Occipital lobe (tissue), 2 donors: ENCODE measurements around the gene FUNDC2. TPM values are rescaled to one million over a fixed set of nuclear protein-coding genes. Genes with fewer than 3 reads are reported as not detected.
"Not testable (repeated sequence)": the region's sequence is repeated elsewhere in the genome, so short reads cannot be mapped to it uniquely, and the experiment has no call there.

Experiments
- DNase-seq: peaks from one replicate; lab custom pipeline; 2025; lab: John Stamatoyannopoulos, UW
- total RNA-seq: library from RNA; depleted of rRNA; stranded (reverse); fragments of >200 nt; gene quantifications from one replicate; pipeline ENCODE4 v1.2.3, GENCODE V29; 2014

FUNDC2 gene, protein sequence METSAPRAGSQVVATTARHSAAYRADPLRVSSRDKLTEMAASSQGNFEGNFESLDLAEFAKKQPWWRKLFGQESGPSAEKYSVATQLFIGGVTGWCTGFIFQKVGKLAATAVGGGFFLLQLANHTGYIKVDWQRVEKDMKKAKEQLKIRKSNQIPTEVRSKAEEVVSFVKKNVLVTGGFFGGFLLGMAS
- 31.4 TPM for total RNA-seq

DNA sequence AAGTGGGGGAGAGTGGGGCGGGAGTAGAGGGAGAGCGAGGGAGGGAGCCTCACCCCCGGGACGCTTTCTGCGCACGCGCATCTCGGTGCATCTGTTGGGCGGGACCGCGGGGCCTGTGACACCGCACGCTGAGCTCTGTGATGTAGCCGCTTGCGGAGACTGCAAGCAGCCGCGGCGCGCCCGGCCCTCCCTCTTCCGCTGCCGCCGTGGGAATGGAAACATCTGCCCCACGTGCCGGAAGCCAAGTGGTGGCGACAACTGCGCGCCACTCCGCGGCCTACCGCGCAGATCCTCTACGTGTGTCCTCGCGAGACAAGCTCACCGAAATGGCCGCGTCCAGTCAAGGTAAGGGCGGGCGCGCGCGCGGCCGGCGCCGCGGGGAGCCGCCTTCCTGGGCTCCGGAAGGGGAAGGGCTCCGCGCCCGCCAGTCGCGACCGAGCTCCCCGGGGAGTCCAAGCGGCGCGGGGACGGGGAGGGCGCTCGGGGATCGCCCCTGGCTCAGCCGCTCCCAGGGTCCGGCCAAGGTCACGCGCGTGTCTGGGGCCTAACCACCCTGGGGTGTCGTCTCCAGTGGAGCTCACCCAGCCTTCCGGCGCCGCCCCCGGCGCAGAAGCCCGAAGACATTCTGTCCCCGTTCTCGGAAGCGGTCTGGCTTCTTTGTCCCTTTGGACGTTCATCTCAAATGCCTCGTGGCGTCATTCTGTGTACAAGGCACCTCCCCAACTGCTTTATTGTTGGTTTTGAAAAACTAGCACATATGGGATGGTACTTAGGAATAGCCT is at the start of gene FUNDC2:
FUNDC2 (plus strand) TSS at position 118 of the 782 bp plus-strand sequence; CDS start at position 213, 95 bp downstream.
- DNase-seq, result peak; percentile 85

DNA sequence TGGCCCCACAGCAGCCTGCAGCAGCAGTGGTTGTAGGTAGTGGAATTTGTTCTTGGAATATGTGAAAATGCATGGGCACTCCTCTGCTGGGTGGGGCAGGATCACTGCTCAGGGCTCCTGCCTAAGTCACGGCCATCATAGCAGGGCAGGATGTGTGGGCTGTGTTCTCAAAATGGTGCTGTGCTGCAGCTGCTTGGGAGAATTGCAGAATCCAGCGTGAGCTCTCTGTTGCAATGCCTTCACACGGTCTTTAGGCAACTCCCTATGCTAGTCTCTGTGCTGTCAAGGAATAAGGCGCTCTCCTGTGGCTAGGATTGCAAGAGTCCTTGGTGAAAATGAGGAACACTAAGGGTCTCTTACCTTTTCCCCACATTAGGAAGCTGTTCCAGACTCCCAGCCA is 47.0 kb upstream of the FUNDC2 start:
- DNase-seq, result no peak

DNA sequence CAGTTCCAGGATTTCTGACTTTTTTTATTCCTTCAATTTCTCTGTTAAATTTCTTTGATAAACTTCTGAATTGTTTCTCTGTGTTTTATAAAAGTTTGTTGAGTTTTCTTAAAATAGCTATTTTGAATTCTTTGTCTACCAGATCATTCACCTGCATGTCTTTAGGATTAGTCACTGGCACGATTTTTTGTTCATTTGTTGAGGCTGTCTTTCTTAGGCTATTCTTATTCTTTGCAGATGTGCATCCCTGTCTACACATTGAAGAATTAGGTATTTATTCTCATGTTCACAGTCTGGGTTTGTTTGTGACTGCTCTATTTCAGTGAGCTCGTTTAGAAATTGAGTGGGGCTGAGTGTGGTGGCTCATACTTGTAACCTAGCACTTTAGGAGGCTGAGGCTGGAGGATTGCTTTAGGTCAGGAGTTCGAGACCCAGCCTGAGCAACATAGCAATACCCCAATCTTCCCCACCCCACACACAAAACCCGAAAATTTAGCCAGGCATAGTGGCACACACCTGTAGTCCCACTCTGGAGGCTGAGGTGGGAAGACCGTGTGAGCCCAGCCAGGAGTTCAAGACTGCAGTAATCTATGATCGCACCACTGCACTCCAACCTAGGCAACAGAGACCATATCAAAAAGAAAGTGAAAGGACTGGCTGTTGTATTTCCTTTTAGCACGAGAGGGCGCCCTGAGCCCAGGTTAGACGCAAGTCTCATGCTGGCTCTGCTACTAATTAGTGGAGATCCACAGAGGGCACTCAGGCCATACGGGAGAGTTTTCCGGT is 46.1 kb upstream of the FUNDC2 start:
- peak; percentile 26 for DNase-seq

DNA sequence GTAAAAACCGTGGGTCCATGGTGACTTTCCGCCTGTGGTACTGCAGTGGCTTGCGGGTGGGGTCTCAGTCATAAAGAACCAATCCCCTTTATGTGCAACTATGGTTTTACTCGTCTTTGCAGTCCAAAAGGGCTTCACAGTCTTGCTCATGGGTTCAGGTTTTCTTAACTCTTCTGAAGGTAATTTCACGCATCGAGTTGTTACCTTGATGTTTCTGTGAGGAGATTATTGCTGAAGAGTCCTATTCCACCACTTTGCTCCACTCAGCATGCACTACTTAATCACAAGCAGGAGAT is 45.6 kb upstream of the FUNDC2 start:
- no peak for DNase-seq

DNA sequence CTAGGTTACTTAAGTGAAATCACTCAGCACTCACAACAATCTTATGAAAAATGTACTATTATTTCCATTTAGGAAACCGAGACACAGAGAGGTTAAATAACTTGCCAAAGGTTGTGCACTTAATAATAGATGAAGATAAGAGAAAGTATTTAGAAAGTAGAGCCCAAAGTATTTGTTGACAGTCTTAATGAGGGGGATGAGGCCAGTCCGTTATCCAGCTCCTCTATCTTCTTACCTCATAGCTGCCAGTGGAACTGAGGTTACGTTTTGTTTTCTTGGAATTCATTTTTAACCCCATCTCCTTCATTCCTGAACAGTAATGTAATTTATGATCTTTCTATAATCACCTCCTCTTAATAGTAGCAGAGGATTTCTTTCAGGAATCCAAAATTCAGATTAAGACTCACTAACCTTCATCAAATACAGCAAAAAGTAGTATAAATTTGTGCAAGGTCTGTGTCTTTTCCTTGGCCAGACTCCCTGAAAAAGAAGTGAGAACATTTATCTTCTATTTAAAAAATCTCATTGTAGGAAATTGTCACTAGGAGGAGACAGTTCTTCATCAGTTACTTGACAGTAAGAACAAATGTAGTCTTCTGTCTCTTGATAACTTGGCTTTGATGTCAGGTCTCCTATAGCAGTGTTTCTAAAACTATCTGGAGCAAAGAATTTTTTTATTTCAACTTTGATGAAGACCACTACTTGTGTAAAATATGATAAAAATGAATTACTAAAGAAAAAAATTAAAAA is 39.6 kb upstream of the FUNDC2 start:
- DNase-seq, result no peak

DNA sequence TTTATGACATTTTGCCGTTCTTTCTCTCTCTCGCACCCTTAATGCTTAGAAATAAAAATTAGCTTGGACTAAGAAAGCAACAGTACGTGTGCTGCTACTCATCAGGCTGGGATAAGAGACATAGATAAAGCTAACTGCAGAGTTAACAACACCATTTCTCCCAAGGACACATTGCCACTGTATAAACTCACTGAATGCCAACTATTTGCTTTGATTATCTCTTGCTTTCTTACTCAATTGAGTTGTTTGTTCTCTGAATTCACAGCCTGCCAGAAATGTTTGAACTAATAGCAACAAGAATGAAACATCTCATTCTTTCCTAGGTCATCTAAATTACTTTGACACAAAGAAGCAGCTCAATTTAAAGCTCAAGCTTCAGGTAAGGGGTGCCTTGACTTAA is 38.7 kb upstream of the FUNDC2 start:
- no peak for DNase-seq

DNA sequence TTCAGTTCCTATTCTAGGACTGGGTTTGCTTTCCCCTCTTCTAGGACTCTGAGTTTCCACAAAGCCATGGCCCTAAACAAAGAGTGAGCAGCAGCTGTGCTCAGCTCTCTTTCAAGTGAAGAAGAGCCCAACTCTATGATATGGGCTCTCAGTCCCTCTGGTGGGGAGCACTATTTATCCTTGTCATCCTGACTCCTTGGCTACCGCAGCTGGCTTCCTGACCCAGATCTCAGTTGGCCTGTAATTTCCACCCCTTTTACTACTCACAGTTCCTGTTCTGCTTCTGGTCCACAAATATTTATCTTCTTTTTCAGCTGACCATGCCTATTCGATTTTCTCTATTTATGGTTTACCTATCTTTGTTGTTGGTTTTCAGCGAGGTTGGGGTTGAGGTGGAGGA is 37.9 kb upstream of the FUNDC2 start:
- DNase-seq, result no peak

DNA sequence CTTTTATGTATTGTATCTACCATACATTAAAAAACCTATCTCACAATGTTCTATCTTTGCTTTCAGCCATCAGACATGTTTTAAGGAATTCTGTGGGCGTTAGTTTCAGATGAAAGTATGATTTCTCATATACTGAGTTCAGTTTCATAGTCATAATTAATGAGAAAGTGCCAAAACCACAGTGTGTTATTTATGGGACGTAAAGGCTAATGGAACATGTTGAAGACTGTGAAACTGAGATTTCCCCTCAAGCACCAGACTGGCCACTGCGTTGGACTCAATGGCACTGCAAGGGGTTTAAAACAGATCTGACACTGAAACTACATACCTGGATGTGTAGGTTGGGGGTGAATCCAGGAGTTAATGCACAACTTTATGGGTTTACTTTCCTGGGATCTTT is 36.1 kb upstream of the FUNDC2 start:
- no peak for DNase-seq

DNA sequence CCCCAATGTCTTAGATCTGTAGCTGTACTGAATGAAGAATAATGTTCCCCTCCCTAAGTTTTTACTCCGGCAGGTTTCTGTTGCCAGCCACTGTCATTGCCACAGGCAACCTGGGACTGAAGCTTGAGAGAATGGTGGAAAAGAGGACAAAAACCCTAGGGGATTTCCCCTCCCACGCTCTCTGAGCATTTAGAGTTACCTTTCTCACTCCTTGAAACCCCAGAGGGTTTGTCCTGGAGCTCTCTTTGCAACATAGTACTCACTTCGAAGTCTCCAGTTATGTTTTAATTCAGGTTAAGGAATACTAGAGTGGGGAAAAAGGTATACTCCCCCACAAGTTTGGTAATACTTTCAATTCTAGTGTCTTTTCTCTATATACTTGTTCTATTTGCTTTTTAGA is 35.6 kb upstream of the FUNDC2 start:
- no peak for DNase-seq

DNA sequence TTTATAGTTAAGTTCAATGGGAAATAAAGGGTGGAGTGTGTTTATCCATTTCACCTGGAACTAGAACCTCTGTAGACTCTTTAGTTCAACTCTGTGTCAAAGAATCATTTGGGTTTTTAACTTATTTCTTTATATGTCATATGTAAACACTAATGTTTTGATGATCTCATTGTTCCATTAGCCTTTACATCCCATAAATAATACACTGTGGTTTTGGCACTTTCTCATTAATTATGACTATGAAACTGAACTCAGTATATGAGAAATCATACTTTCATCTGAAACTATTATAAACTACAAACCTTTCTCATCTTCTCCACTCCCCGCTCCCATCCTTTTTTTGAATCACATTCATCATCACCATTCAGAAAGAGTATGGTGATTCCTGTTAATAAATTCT is 35.2 kb upstream of the FUNDC2 start:
- DNase-seq, result no peak

DNA sequence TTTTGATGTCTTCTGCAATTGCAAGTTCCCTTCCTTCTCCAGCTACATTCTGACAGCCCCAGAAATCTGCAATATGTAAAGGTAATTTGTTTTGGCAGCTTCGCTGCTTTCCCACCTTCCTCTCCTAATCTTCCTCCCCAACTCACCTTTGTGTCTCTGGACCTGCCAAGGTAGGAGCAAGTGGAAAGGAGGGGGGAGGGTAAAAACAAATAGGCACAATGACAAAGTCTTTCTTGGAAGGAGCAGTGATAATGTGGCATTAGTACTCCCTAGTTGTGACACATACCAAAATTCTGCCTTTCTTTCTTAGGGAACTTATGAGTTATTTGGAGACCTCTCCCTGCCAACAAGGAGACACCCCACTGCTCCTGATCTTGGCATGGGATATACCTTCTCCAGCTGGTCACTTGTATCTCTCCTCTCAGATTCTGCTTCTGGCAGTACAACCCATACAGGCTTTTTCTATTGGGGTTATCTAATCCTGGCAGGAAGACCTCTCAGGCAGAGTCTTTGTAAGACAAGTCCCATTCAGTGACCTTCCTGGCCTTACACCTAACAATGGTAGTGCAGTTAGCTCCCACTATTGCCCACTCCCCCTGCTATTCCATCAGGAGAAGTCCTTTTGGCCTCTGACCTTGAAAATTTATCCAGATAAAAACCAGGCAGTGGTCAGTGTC is 28.3 kb upstream of the FUNDC2 start:
- no peak for DNase-seq

DNA sequence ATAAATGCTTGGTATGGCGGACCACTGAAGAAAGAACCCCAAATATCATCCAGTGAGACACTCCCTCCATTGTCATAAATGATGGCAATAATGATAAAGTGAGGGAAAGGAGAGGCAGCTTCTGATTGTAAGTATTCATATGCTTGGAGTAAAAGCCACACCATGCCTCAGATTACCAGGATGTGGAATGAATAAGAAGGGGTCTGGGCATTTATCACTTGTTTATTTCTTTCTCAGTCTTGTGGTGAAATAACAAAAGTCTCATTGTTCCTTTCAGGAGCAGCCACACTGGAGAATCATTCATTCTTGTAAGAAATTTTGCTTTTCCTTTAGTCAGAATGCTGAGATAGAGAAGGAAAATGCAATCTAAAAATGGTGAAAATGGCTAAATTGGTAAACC is 25.8 kb upstream of the FUNDC2 start:
- no peak for DNase-seq

DNA sequence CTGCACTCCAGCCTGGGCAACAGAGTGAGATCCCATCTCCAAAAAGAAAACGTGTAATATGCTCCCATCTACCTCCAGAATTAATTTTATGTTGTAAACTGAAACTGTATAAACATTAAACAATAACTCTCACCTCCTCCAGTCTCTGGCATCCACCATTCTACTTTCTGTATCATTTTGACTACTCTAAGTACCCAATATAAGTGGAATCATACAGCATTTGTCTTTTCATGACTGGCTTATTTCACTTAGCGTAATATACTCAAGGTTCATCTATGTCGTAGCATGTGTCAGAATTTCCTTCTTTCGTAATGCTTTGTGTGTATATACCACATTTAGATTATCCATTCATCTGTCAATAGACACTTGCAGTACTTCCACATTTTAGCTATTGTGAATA is 24.8 kb upstream of the FUNDC2 start:
- no peak for DNase-seq

DNA sequence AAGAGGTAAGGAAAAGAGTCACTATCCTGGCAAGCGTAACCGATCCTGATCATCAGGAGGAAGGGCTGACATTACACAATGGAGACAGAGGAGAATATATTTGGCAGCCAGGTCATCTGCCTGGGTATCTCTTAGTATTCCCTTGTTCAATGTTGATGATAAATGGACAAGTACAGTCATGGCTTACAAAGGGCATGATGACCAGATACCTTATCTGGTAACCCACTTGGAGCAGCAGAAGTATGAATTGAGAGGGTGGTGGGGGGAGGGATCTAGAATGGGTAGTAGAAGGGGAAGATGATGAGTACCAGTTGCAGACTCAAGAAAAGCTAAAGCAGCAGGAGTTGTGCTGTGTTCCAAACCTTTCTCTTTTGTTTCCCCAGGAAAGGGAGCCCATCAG is 21.5 kb upstream of the FUNDC2 start:
- no peak for DNase-seq

DNA sequence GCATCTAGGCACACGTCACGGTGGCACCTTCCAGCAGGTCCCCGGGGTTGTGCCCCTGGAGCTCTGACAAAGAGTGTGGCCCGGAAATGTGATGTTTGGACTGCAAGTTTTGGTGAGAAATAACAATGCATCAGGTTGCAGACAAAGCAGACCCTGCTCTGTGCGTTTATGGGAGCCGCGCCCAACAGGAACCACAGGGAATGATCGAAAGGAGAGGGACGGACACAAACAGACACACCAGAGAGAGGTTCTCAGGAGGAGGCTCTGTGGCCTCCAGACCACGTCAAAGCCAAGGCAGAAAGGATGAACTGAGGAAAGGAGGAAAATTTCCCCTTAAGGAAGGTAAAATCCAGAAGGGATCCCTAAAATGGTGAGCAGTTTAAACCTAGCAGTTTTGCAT is 20.3 kb upstream of the FUNDC2 start:
- DNase-seq, result not testable (repeated sequence)

DNA sequence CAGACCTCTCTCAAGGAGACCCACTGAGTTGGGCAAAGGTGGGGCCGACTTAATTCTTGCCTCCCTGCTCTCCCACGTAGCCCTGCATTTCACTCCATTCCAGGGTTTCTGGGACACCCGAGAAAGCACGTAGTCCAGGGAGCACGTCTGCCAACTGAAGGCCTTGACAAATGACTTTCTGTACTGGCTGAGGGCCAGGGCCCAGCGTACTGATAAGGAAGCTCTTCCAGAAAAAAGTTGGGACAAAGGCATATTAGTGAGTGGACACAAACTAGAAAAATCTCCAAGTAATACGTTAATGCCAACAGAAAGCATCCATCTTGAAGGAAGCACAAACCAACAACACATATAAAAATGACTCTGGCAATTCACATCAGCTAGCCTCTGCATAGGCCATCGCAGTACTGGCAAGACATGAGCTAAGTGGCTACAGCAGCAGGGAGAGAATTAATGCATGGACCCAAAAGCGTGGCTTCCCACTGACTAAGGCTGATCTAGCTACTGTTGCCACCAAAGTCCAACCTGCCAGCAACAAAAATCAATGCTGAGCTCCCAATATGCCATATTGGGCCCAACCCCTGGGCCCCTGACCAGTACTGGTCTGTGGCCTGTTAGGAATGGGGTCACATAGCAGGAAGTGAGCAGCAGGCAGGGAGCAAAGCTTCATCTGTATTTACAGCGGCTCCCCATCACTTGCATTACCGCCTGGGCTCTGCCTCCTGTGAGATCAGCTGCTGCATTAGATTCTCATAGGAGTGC is 19.6 kb upstream of the FUNDC2 start:
- DNase-seq, result not testable (repeated sequence)

DNA sequence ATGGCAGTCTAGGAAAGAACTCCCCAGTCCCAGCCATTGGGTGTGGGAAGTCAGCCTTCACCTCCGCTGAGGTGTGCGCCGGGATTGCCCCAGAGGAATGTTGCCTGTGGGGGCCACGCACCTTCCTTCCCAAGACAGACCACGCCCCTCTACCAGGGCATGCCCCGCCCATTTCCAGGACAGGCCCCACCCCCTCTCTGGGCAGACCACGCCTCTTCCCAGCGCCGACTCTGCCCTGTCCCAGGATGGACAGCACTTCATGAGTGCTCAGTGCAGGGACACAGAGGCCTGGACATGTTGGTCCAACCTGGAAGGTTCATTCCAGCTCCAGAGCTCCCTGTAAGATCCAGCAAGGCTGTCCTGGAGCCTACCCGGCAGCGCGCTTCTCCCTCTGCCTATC is 18.1 kb upstream of the FUNDC2 start:
- not testable (repeated sequence) for DNase-seq

DNA sequence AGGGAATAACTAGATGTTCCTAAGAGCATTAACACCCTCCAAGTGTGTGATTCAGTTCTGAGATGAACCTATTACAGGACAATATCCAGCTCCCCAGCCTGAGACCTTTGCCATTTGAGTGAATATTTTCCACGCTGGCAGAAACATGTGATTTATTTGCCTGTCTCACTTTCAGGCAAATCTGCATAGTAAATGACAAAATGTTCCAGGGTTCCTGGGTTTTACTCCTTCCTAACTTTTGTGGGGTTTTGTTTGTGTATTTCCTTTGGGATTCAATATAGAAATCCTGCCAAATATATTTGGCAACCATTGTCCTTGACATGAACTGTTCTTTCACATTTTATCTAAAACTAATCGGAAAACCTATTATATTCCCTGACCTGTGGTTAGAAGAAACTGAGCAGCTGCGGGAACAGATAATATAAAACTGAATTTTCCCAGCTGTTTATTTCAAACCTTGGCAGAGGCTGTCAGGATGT is 16.6 kb upstream of the FUNDC2 start:
- no peak for DNase-seq

DNA sequence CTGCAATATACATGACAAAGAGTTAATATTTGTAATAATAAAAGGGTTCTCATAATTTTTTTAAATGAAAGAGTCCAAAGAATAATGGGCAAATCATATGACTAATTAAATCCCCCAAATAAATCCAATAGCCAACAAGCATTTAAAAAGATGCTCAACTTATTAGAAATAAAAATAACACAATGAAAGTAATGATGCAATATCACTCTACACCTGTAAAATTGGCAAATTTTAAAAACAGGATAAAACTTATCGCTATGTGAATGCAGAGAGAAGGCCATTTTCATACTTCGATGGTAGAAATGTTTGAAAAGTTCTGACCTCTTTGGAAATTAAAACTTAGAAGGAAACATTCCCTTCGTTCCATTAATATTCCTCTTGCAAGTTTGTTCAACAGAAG is 6.1 kb upstream of the FUNDC2 start:
- DNase-seq, result no peak

DNA sequence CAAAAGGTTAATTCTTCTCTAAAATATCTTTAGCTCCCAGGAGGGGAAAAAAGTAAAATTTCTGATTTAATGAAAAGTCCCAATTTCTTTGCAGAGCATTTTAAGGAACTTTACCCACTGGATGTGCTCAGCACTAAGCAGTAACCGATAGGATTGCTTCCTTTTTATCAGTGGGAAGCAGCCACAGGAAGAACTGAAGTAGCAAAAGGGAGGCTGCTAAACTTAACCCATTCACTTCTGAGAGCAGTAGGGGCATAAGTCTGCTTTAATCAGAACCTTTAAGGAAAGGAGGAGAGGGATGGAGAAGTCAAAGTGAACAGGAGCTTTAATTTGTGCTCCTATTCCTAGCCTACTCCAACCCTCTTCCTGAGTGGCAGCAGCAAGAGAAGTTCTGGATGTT is 4.1 kb upstream of the FUNDC2 start, which contains the start of gene F8:
F8 (minus strand) TSS at position 139 of the 400 bp plus-strand sequence. CDS start 171 bp downstream, outside the sequence.
- no peak for DNase-seq
